HepG2 (cell line): ENCODE results near the gene DNAAF9. TPM values are rescaled to one million over a fixed set of nuclear protein-coding genes. Genes with fewer than 3 reads are reported as not detected.
A peak's percentile ranks its signal among the peaks of the same experiment; 100 is the strongest.

ENCODE experiments used
- ARNTL ChIP-seq: sonication (generic); formaldehyde crosslinking; IDR thresholded peaks from 2 replicates; pipeline ENCODE4 v1.4.0; 2020; ENCODE audit warnings: mild to moderate bottlenecking, missing genetic modification reagents
- BHLHE40 ChIP-seq: IDR thresholded peaks from 2 replicates; pipeline ENCODE4 v1.6.1; 2011; ENCODE audit warnings: low read length, improper control_type of control experiment
- CEBPG ChIP-seq: IDR thresholded peaks from 2 replicates; pipeline ENCODE4 v1.6.1; 2016
- HOXA5 ChIP-seq: sonication (generic); formaldehyde crosslinking; IDR thresholded peaks from 2 replicates; pipeline ENCODE4 v1.4.0; 2020; ENCODE audit warnings: missing genetic modification reagents
- KDM1A ChIP-seq: IDR thresholded peaks from 2 replicates; pipeline ENCODE4 v1.6.1; 2016; ENCODE audit warnings: missing compliant biosample characterization
- RBM39 ChIP-seq: fragments of 200-400 bp; formaldehyde crosslinking; IDR thresholded peaks from one replicate; pipeline ENCODE4 v1.6.1; 2018; ENCODE audit warnings: antibody characterized with exemption, mild to moderate bottlenecking, low read depth, low read length; ENCODE audit not compliant: poor library complexity, severe bottlenecking
- TAF1 ChIP-seq: sonication (generic); formaldehyde crosslinking; IDR thresholded peaks from 2 replicates; pipeline ENCODE4 v1.4.0; 2020; ENCODE audit warnings: missing genetic modification reagents
- ZNF138 ChIP-seq: sonication (generic); formaldehyde crosslinking; IDR thresholded peaks from 2 replicates; pipeline ENCODE4 v1.5.0; 2020; ENCODE audit warnings: mild to moderate bottlenecking, low read depth, missing genetic modification reagents
- ZNF335 ChIP-seq: sonication (generic); formaldehyde crosslinking; IDR thresholded peaks from 2 replicates; pipeline ENCODE4 v1.4.0; 2020; ENCODE audit warnings: missing genetic modification reagents
- ZNF33B ChIP-seq: sonication (generic); formaldehyde crosslinking; IDR thresholded peaks from 2 replicates; pipeline ENCODE4 v1.5.1; 2020; ENCODE audit warnings: mild to moderate bottlenecking, missing genetic modification reagents
- ZNF83 ChIP-seq: sonication (generic); formaldehyde crosslinking; IDR thresholded peaks from 2 replicates; pipeline ENCODE4 v1.4.0; 2020; ENCODE audit warnings: missing genetic modification reagents, mild to moderate bottlenecking, borderline replicate concordance
- polyA plus RNA-seq, 8 experiments: library from polyadenylated mRNA; depleted of rRNA in 3 of 8; stranded (reverse) in 7 of 8; unstranded in 1 of 8; fragments of >200 nt; fragmentation: Illumina TruSeq in 4 of 8; extraction: Trizol in 4 of 8; gene quantifications; 2 replicates each; pipeline versions ENCODE4 v1.2.1 to v1.2.3, GENCODE V29; 2011 to 2016; ENCODE audit warnings: low read depth in 4 of 8, missing spikeins in 1 of 8, mixed read lengths in 1 of 8; ENCODE audit not compliant: insufficient read depth in 1 of 8
- total RNA-seq, 5 experiments: library from RNA; depleted of rRNA; stranded (reverse); fragments of >200 nt; fragmentation: Illumina TruSeq; extraction: Trizol; gene quantifications; 2 replicates each; pipeline ENCODE4 v1.2.3, GENCODE V29; 2016; ENCODE audit warnings: low read depth in 1 of 5
- TF ChIP-seq, protein P1 (sequence below): sonication (generic); formaldehyde crosslinking; IDR thresholded peaks from 2 replicates; pipeline ENCODE4 v1.4.0; 2020; ENCODE audit warnings: missing genetic modification reagents
- TF ChIP-seq, protein P2 (sequence below): sonication (generic); formaldehyde crosslinking; IDR thresholded peaks from 2 replicates; pipeline ENCODE4 v1.9.0; 2021; ENCODE audit warnings: missing genetic modification reagents, borderline replicate concordance
- TF ChIP-seq, protein P3 (sequence below): IDR thresholded peaks from 2 replicates; pipeline ENCODE4 v1.6.1; 2016; ENCODE audit warnings: missing biosample characterization, missing genetic modification reagents, low read depth
- TF ChIP-seq, protein P4 (sequence below): sonication (generic); formaldehyde crosslinking; IDR thresholded peaks from 2 replicates; pipeline ENCODE4 v1.8.0; 2022; ENCODE audit warnings: missing genetic modification reagents, mild to moderate bottlenecking, borderline replicate concordance
- TF ChIP-seq, protein P5 (sequence below): sonication (generic); formaldehyde crosslinking; IDR thresholded peaks from 2 replicates; pipeline ENCODE4 v1.5.1; 2020; ENCODE audit warnings: mild to moderate bottlenecking, missing genetic modification reagents
- TF ChIP-seq, protein P6 (sequence below): sonication (generic); formaldehyde crosslinking; conservative IDR thresholded peaks from 2 replicates; pipeline ENCODE4 v1.4.0; 2020; ENCODE audit warnings: missing genetic modification reagents

The DNAAF9 gene
- total and polyA plus RNA-seq, 2 of the 13 experiments (the other 11 are each of a cell fraction or from before 2014, with no cell fraction given) = 10.5 to 14.9 TPM

DNA sequence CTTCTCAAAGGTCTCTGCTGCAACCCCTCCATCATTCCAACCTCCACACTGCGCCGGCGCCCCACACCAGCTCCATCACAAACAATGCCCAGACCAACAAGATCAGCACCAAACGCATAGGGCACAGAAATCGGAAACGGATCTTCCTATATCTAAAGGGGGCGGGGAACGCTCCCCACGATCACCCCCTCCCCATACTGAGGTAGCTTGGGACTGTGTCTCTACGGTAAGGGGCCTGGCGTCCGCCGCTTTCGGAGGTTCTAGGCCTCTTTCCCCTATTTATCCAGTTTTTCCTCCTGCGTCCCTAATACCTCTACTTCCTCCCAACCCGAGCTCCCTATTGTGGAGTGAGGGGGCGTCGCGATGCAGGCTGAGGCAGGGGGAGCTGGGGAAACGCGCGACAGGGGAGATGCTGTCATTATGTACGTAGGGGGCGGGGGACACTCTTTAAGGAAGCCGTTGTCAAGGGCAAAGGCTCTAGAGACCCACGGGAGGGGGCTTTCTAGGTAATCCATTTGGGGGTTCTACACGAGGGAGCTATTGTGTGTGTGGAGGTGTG is 909 bp downstream of the DNAAF9 start (continued):
- TF ChIP-seq, protein P1, sequence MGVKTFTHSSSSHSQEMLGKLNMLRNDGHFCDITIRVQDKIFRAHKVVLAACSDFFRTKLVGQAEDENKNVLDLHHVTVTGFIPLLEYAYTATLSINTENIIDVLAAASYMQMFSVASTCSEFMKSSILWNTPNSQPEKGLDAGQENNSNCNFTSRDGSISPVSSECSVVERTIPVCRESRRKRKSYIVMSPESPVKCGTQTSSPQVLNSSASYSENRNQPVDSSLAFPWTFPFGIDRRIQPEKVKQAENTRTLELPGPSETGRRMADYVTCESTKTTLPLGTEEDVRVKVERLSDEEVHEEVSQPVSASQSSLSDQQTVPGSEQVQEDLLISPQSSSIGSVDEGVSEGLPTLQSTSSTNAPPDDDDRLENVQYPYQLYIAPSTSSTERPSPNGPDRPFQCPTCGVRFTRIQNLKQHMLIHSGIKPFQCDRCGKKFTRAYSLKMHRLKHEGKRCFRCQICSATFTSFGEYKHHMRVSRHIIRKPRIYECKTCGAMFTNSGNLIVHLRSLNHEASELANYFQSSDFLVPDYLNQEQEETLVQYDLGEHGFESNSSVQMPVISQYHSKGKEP (CRISPR knock-in tag) = no peak
- TF ChIP-seq ZNF33B (no peak; the same call in 1 of the 2 replicates), ZNF335 (CRISPR knock-in tag) (no peak; the same call in 1 of the 2 replicates), ZNF138 (CRISPR knock-in tag) (no peak), BHLHE40 (no peak), ZNF83 (CRISPR knock-in tag) (0 out of 2 replicates have a peak, but pooled peaks have one; percentile 91), HOXA5 (no peak), KDM1A (no peak), TAF1 (no peak), CEBPG (CRISPR knock-in tag) (no peak), RBM39 (no peak), ARNTL (CRISPR knock-in tag) (no peak)
- TF ChIP-seq, protein P2, sequence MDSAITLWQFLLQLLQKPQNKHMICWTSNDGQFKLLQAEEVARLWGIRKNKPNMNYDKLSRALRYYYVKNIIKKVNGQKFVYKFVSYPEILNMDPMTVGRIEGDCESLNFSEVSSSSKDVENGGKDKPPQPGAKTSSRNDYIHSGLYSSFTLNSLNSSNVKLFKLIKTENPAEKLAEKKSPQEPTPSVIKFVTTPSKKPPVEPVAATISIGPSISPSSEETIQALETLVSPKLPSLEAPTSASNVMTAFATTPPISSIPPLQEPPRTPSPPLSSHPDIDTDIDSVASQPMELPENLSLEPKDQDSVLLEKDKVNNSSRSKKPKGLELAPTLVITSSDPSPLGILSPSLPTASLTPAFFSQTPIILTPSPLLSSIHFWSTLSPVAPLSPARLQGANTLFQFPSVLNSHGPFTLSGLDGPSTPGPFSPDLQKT (CRISPR knock-in tag) = no peak
- TF ChIP-seq, protein P3, sequence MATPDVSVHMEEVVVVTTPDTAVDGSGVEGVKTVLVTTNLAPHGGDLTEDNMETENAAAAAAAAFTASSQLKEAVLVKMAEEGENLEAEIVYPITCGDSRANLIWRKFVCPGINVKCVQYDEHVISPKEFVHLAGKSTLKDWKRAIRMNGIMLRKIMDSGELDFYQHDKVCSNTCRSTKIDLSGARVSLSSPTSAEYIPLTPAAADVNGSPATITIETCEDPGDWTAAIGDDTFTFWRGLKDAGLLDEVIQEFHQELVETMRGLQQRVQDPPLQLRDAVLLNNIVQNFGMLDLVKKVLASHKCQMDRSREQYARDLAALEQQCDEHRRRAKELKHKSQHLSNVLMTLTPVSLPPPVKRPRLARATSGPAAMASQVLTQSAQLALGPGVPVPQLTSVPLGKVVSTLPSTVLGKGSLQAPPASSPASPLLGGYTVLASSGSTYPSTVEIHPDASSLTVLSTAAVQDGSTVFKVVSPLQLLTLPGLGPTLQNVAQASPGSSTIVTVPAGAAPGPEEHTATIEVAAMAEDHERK (CRISPR knock-in tag) = no peak
- TF ChIP-seq, protein P4, sequence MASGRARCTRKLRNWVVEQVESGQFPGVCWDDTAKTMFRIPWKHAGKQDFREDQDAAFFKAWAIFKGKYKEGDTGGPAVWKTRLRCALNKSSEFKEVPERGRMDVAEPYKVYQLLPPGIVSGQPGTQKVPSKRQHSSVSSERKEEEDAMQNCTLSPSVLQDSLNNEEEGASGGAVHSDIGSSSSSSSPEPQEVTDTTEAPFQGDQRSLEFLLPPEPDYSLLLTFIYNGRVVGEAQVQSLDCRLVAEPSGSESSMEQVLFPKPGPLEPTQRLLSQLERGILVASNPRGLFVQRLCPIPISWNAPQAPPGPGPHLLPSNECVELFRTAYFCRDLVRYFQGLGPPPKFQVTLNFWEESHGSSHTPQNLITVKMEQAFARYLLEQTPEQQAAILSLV (CRISPR knock-in tag) = no peak
- TF ChIP-seq, protein P5, sequence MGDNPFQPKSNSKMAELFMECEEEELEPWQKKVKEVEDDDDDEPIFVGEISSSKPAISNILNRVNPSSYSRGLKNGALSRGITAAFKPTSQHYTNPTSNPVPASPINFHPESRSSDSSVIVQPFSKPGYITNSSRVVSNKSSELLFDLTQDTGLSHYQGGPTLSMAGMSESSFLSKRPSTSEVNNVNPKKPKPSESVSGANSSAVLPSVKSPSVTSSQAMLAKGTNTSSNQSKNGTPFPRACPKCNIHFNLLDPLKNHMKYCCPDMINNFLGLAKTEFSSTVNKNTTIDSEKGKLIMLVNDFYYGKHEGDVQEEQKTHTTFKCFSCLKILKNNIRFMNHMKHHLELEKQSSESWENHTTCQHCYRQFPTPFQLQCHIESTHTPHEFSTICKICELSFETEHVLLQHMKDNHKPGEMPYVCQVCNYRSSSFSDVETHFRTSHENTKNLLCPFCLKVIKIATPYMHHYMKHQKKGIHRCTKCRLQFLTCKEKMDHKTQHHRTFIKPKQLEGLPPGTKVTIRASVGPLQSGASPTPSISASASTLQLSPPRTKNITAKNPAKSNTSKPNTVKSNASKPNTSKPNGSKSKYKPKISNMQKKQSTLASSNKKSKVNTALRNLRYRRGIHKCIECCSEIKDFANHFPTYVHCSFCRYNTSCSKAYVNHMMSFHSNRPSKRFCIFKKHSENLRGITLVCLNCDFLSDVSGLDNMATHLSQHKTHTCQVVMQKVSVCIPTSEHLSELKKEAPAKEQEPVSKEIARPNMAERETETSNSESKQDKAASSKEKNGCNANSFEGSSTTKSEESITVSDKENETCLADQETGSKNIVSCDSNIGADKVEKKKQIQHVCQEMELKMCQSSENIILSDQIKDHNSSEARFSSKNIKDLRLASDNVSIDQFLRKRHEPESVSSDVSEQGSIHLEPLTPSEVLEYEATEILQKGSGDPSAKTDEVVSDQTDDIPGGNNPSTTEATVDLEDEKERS (CRISPR knock-in tag) = no peak
- TF ChIP-seq, protein P6, sequence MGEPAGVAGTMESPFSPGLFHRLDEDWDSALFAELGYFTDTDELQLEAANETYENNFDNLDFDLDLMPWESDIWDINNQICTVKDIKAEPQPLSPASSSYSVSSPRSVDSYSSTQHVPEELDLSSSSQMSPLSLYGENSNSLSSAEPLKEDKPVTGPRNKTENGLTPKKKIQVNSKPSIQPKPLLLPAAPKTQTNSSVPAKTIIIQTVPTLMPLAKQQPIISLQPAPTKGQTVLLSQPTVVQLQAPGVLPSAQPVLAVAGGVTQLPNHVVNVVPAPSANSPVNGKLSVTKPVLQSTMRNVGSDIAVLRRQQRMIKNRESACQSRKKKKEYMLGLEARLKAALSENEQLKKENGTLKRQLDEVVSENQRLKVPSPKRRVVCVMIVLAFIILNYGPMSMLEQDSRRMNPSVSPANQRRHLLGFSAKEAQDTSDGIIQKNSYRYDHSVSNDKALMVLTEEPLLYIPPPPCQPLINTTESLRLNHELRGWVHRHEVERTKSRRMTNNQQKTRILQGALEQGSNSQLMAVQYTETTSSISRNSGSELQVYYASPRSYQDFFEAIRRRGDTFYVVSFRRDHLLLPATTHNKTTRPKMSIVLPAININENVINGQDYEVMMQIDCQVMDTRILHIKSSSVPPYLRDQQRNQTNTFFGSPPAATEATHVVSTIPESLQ (CRISPR knock-in tag) = no peak
